A549 (cell line): ENCODE data around the gene AIMP1. TPM values are rescaled to one million over a fixed set of nuclear protein-coding genes. Genes with fewer than 3 reads are reported as not detected.

Experiments
- ATAC-seq, 2 experiments: fragments of 200-7000 bp in 1 of 2; fragments of >200 bp in 1 of 2; cut with Nextera tagmentation in 1 of 2; cut with Tn5 transposase in 1 of 2; 3 replicates each; pipeline versions ENCODE4 v1.8.0 to v1.9.1; 2018 to 2020; ENCODE audit warnings: mild to moderate bottlenecking in 1 of 2, moderate library complexity in 1 of 2
- CTCF ChIA-PET: fragments of 300-600 bp; sonication (Branson Sonifier 250); formaldehyde crosslinking; extraction: SDS; loops from one replicate; lab custom pipeline; 2021; ENCODE audit warnings: antibody characterized with exemption, inconsistent platforms; lab: Yijun Ruan, JAX
- POLR2A ChIA-PET: fragments of 350-600 bp; formaldehyde crosslinking; extraction: SDS; loops from one replicate; lab custom pipeline; 2021; ENCODE audit warnings: antibody characterized with exemption, inconsistent platforms; lab: Yijun Ruan, JAX
- DNase-seq, 2 experiments: peaks; one replicate each; pipeline versions ENCODE4 v3.0.0 to v3.0.0-alpha.2; 2011 to 2016; ENCODE audit warnings: low read depth in 1 of 2, low spot score in 1 of 2
- FAIRE-seq: peaks from 2 replicates; lab custom pipeline; 2011; peaks lifted over from hg19 to GRCh38; lab: Jason Lieb, UNC
- H3K27ac ChIP-seq, 2 experiments: fragments of >200 bp; sonication (Bioruptor Twin); formaldehyde crosslinking; 3 replicates each; pipeline ENCODE4 v1.5.1; 2016 to 2017
- H3K4me1 ChIP-seq: fragments of >200 bp; sonication (Bioruptor Twin); formaldehyde crosslinking; 3 replicates; pipeline ENCODE4 v1.6.1; 2016
- H3K4me2 ChIP-seq: fragments of >200 bp; sonication (Bioruptor Twin); formaldehyde crosslinking; 3 replicates; pipeline ENCODE4 v1.6.1; 2016
- H3K4me3 ChIP-seq: fragments of >200 bp; sonication (Bioruptor Twin); formaldehyde crosslinking; 3 replicates; pipeline ENCODE4 v1.5.1; 2016
- H3K9me3 ChIP-seq: fragments of >200 bp; sonication (Bioruptor Twin); formaldehyde crosslinking; 3 replicates; pipeline ENCODE4 v1.6.1; 2016
- CEBPB ChIP-seq, 2 experiments: fragments of >200 bp in 1 of 2; sonication (Bioruptor Twin) in 1 of 2; formaldehyde crosslinking in 1 of 2; IDR thresholded peaks; 2 replicates each; pipeline ENCODE4 v1.6.1; 2012 to 2016
- CHD2 ChIP-seq: fragments of 150-350 bp; IDR thresholded peaks from 2 replicates; pipeline ENCODE4 v1.6.1; 2014; ENCODE audit warnings: low read length; ENCODE audit not compliant: partially characterized antibody
- CHD4 ChIP-seq: fragments of 200-600 bp; sonication (generic); IDR thresholded peaks from 2 replicates; pipeline ENCODE4 v1.6.1; 2016; ENCODE audit warnings: antibody characterized with exemption, mild to moderate bottlenecking, borderline replicate concordance
- E2F6 ChIP-seq: IDR thresholded peaks from 2 replicates; pipeline ENCODE4 v1.6.1; 2012; ENCODE audit warnings: low read depth, borderline replicate concordance
- EP300 ChIP-seq, 2 experiments: fragments of >200 bp; sonication (Bioruptor Twin); formaldehyde crosslinking; IDR thresholded peaks; 2 replicates in 1 of 2; 3 replicates in 1 of 2; pipeline ENCODE4 v1.6.1; 2016 to 2017
- FOSL2 ChIP-seq, 2 experiments: fragments of 450-650 bp in 1 of 2; fragments of >200 bp in 1 of 2; sonication (Bioruptor Twin) in 1 of 2; formaldehyde crosslinking; IDR thresholded peaks; 2 replicates each; pipeline versions ENCODE4 v1.5.0 to v1.6.1; 2016 to 2020; ENCODE audit warnings: mild to moderate bottlenecking in 1 of 2, moderate library complexity in 1 of 2
- HOXA7 ChIP-seq: fragments of 250-450 bp; sonication (Bioruptor Pico); IDR thresholded peaks from 2 replicates; pipeline ENCODE4 v1.5.0; 2020; ENCODE audit warnings: mild to moderate bottlenecking, moderate library complexity
- HOXB13 ChIP-seq: fragments of 250-450 bp; sonication (Bioruptor Pico); IDR thresholded peaks from 2 replicates; pipeline ENCODE4 v1.5.0; 2020; ENCODE audit warnings: low read depth, mild to moderate bottlenecking, moderate library complexity
- JUNB ChIP-seq: fragments of >200 bp; sonication (Bioruptor Twin); formaldehyde crosslinking; IDR thresholded peaks from 2 replicates; pipeline ENCODE4 v1.6.1; 2016
- KDM1A ChIP-seq: fragments of 200-600 bp; sonication (generic); IDR thresholded peaks from 2 replicates; pipeline ENCODE4 v1.6.1; 2016; ENCODE audit warnings: low read depth, mild to moderate bottlenecking
- NPAS2 ChIP-seq: fragments of 250-450 bp; sonication (Bioruptor Pico); IDR thresholded peaks from 2 replicates; pipeline ENCODE4 v1.8.0; 2022; ENCODE audit warnings: mild to moderate bottlenecking, moderate library complexity, borderline replicate concordance
- POLR2AphosphoS2 ChIP-seq: conservative IDR thresholded peaks from 2 replicates; pipeline ENCODE4 v1.6.1; 2012; ENCODE audit warnings: low read length, improper control_type of control experiment, inconsistent platforms
- SREBF2 ChIP-seq: fragments of 450-650 bp; IDR thresholded peaks from 2 replicates; pipeline ENCODE4 v1.6.1; 2014; ENCODE audit warnings: mild to moderate bottlenecking, moderate library complexity
- TFCP2L1 ChIP-seq: fragments of 250-450 bp; sonication (Bioruptor Pico); IDR thresholded peaks from 2 replicates; pipeline ENCODE4 v1.5.0; 2021; ENCODE audit warnings: mild to moderate bottlenecking
- USF2 ChIP-seq: fragments of 450-650 bp; IDR thresholded peaks from 2 replicates; pipeline ENCODE4 v1.6.1; 2014; ENCODE audit warnings: antibody characterized with exemption
- ZC3H11A ChIP-seq: fragments of 450-650 bp; IDR thresholded peaks from 2 replicates; pipeline ENCODE4 v1.6.1; 2014; ENCODE audit warnings: antibody characterized with exemption, mild to moderate bottlenecking
- WGBS: methylation state at CpG from one replicate; pipeline ENCODE4 v1.1.6; 2017; ENCODE audit errors: missing lambda C conversion rate; 5-methylcytosine and 5-hydroxymethylcytosine counted together
- polyA plus RNA-seq, 4 experiments: library from polyadenylated mRNA; depleted of rRNA in 3 of 4; stranded (reverse); fragments of >200 nt; fragmentation: RNase III in 1 of 4; extraction: RNeasy Plus Mini Kit Qiagen cat#74134 plus additional on column Dnase treatment in 1 of 4; gene quantifications; 2 replicates in 3 of 4; 3 replicates in 1 of 4; pipeline ENCODE4 v1.2.3, GENCODE V29; 2011 to 2017
- TF ChIP-seq, protein P1 (sequence below): fragments of 250-450 bp; sonication (Bioruptor Pico); IDR thresholded peaks from 2 replicates; pipeline ENCODE4 v1.5.0; 2020; ENCODE audit warnings: low read depth, mild to moderate bottlenecking, moderate library complexity

Gene AIMP1
- polyA plus RNA-seq, 2 of the 4 experiments (the other 2 are of a cell fraction), result 35.6 to 70.7 TPM

DNA sequence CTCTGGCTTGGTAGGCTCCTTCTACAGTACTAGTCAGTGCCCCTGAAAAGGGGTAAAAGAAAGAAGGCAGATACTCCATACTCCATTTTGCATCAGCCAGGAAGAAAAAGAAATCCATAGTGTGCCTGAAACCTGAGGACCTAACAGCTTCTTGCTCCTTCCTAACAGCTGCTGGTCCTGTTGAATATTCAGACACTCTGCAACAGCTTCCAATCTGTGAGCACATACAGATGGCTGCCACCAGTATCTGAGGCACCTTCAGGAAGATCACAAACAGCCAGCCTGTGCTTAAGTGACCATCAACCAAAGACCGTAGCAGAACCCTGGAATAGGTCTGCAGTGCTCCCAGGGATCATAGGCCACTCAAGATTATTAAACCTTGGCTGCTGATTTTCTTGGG lies 47.9 kb downstream of the AIMP1 start:
- DNase-seq (no peak), ATAC-seq (no peak), FAIRE-seq (no peak)
- CTCF ChIA-PET, result interaction anchor here (0.6 to 1.9 kb wide), 2 partner anchors 10 to 36 kb away, joined by 3 to 5 read pairs; no protein-coding TSS in a partner anchor
- Histone ChIP-seq H3K27ac (no peak overlapping the region), H3K9me3 (no peaks in the 10 kb centered on the region), H3K4me3 (no peak overlapping the region), H3K4me1 (peaks cover 15% of the 10 kb centered on the region), H3K4me2 (no peak overlapping the region)
- POLR2A ChIA-PET, result no interaction called here
- 91% methylated on average over 1 of the region's 1 CpG for WGBS
- TF ChIP-seq HOXB13 (CRISPR knock-in tag) (no peak), NPAS2 (CRISPR knock-in tag) (no peak), E2F6 (no peak), HOXA7 (CRISPR knock-in tag) (no peak)
- TF ChIP-seq, protein P1, sequence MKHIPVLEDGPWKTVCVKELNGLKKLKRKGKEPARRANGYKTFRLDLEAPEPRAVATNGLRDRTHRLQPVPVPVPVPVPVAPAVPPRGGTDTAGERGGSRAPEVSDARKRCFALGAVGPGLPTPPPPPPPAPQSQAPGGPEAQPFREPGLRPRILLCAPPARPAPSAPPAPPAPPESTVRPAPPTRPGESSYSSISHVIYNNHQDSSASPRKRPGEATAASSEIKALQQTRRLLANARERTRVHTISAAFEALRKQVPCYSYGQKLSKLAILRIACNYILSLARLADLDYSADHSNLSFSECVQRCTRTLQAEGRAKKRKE (CRISPR knock-in tag), result no peak

GRCh38 chr4:106365613-106366012 lies 49.3 kb downstream of the AIMP1 start:
- peak; percentile 24 to 43 for DNase-seq

DNA sequence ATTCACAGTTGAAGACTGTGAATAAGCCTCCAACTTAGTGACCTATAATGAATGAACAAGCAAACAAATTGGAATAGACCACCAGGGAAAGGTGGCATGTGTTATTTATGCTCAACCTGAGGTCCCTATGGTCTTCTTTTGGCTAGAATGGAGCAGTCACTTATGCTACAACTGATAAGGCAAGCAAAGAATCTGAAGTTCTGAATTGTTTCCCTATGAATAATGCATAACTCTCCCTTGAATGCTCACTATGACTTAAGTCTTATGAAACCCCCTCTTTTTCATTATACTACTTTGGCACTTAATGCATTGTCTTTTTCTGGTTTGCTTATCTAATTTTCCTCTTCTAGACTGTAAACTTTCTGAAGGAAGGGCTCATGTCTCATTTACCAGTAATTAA lies 49.7 kb downstream of the AIMP1 start:
- no peak for TF ChIP-seq CHD2
- no peak for TF ChIP-seq KDM1A
- no peak for TF ChIP-seq SREBF2
- no peak for TF ChIP-seq ZC3H11A
- TF ChIP-seq POLR2AphosphoS2, result no peak
- no peak for TF ChIP-seq TFCP2L1 (CRISPR knock-in tag)
- TF ChIP-seq EP300 (IDR thresholded peaks at IDR 0.05), result no peak
- no peak for TF ChIP-seq E2F6
- ChIA-PET POLR2A (no interaction called here), CTCF (no interaction called here)
- FAIRE-seq, result no peak
- DNase-seq, result no peak
- Histone ChIP-seq H3K9me3 (no peaks in the 10 kb centered on the region), H3K4me3 (no peak overlapping the region), H3K4me1 (peaks cover 15% of the 10 kb centered on the region), H3K4me2 (peak overlapping the region; percentile 65), H3K27ac (peak overlapping the region; percentile 25 to 49; a peak in 1 of 6 replicates)
- ATAC-seq, result peak; percentile 46 to 56; a peak in 3 of 6 replicates

More at GRCh38 chr4:106365613-106366012, 49.3 kb downstream of the AIMP1 start:
- peak; percentile 95 to 96 for ATAC-seq
- whole genome bisulfite sequencing, result 50% methylated on average over 1 of the region's 1 CpG
- Histone ChIP-seq H3K4me3 (no peak overlapping the region), H3K9me3 (no peaks in the 10 kb centered on the region)
- CTCF ChIA-PET, result interaction anchor here (1.9 kb wide), 1 partner anchor 37 kb away, joined by 5 read pairs; no protein-coding TSS in a partner anchor
- TF ChIP-seq JUNB, result 0 out of 2 replicates have a peak, but pooled peaks have one; percentile 38
- peak; percentile 38; the same call in 1 of the 2 replicates for TF ChIP-seq FOSL2 (IDR thresholded peaks at IDR 0.05)
- TF ChIP-seq FOSL2 (CRISPR knock-in tag; IDR thresholded peaks at IDR 0.05), result peak; percentile 65
- peak; percentile 31 to 66; a peak in 3 of 4 replicates for TF ChIP-seq CEBPB (IDR thresholded peaks at IDR 0.05)
- TF ChIP-seq CHD4, result no peak
- TF ChIP-seq TFCP2L1 (CRISPR knock-in tag), result no peak
- TF ChIP-seq USF2, result no peak
- TF ChIP-seq, all 56 proteins: peak for 3
- FAIRE-seq, result no peak
- Histone ChIP-seq H3K4me2 (peak overlapping the region; percentile 65), H3K27ac (peak overlapping the region; percentile 25 to 49; a peak in 1 of 6 replicates), H3K4me1 (peaks cover 15% of the 10 kb centered on the region)
- POLR2A ChIA-PET, result no interaction called here
